K562 (cell line): ENCODE data around the gene HSD17B2. TPM values are rescaled to one million over a fixed set of nuclear protein-coding genes. Genes with fewer than 3 reads are reported as not detected.

Source experiments
- ATAC-seq: fragments of 200-7000 bp; cut with Tn5 transposase; 3 replicates; pipeline ENCODE4 v1.9.1; 2020; ENCODE audit warnings: moderate library complexity
- BruUV-seq: library from RNA; stranded (reverse); fragments of 400-500 nt; replicated peaks from 2 replicates; lab custom pipeline; 2021; lab: Mats Ljungman, UMichigan
- CTCF ChIA-PET: fragments of 300-600 bp; formaldehyde crosslinking; extraction: SDS; loops from one replicate; lab custom pipeline; 2021; ENCODE audit warnings: low intra/inter-chr PET ratio; lab: Yijun Ruan, JAX
- POLR2A ChIA-PET: fragments of 300-600, 350-650 bp; sonication (Branson Sonifier 250); formaldehyde crosslinking; extraction: SDS; loops from one replicate; lab custom pipeline; 2021; ENCODE audit warnings: antibody characterized with exemption, inconsistent platforms; lab: Yijun Ruan, JAX
- DNase-seq, 4 experiments: peaks; one replicate each; pipeline versions ENCODE4 v3.0.0 to v3.0.0-alpha.2; 2011 to 2018; ENCODE audit warnings: low spot score in 3 of 4, mixed read lengths in 3 of 4; ENCODE audit errors: extremely low read depth in 1 of 4
- FAIRE-seq: peaks from 2 replicates; lab custom pipeline; 2011; peaks lifted over from hg19 to GRCh38; lab: Jason Lieb, UNC
- H2AFZ ChIP-seq: 2 replicates; pipeline ENCODE4 v1.6.0; 2011; ENCODE audit warnings: low read depth, low read length, control low read depth, inconsistent platforms
- H3K27ac ChIP-seq: fragments of 200-600 bp; 3 replicates; pipeline ENCODE4 v1.8.0; 2011; ENCODE audit warnings: low read depth, mild to moderate bottlenecking, control low read depth, inconsistent platforms, low read length, moderate library complexity, mixed read lengths; ENCODE audit errors: extremely low read depth
- H3K27me3 ChIP-seq, 2 experiments: fragments of 300-600 bp in 1 of 2; 2 replicates in 1 of 2; 3 replicates in 1 of 2; pipeline versions ENCODE4 v1.6.0 to v1.8.0; 2011; ENCODE audit warnings: inconsistent platforms in 2 of 2, low read length in 2 of 2, mild to moderate bottlenecking in 1 of 2, mixed read lengths in 1 of 2, moderate library complexity in 1 of 2; ENCODE audit not compliant: control insufficient read depth in 2 of 2, insufficient read depth in 2 of 2
- H3K36me3 ChIP-seq: fragments of 300-600 bp; 3 replicates; pipeline ENCODE4 v1.8.0; 2011; ENCODE audit warnings: mild to moderate bottlenecking, low read length, inconsistent platforms; ENCODE audit not compliant: control insufficient read depth, insufficient read depth
- H3K4me1 ChIP-seq, 2 experiments: fragments of 200-600 bp in 1 of 2; replicated peaks in 1 of 2; 2 replicates in 1 of 2; 3 replicates in 1 of 2; pipeline versions ENCODE4 v1.5.1 to v1.8.0; 2011; ENCODE audit warnings: inconsistent platforms in 2 of 2, low read length in 2 of 2, mild to moderate bottlenecking in 1 of 2, mixed read lengths in 1 of 2, moderate library complexity in 1 of 2; ENCODE audit not compliant: control insufficient read depth in 2 of 2, insufficient read depth in 2 of 2
- H3K4me2 ChIP-seq: 2 replicates; pipeline ENCODE4 v1.6.1; 2011; ENCODE audit warnings: low read length, control low read depth, inconsistent platforms, mixed read lengths; ENCODE audit not compliant: insufficient read depth
- H3K4me3 ChIP-seq: fragments of 200-600 bp; sonication (generic), shearing (Covaris generic); 2 replicates; pipeline ENCODE4 v1.5.1; 2016; ENCODE audit warnings: control low read depth, inconsistent platforms
- H3K79me2 ChIP-seq: fragments of 200-600 bp; 3 replicates; pipeline ENCODE4 v1.8.0; 2011; ENCODE audit warnings: low read length, inconsistent platforms; ENCODE audit not compliant: control insufficient read depth, insufficient read depth
- H3K9ac ChIP-seq, 2 experiments: 2 replicates each; pipeline versions ENCODE4 v1.6.0 to v1.6.1; 2011; ENCODE audit warnings: low read depth in 2 of 2, low read length in 2 of 2, control low read depth in 1 of 2, inconsistent platforms in 1 of 2, mild to moderate bottlenecking in 1 of 2, mixed read lengths in 1 of 2; ENCODE audit not compliant: insufficient read depth in 1 of 2
- H3K9me1 ChIP-seq: one replicate; pipeline ENCODE4 v1.6.0; 2011; ENCODE audit warnings: inconsistent platforms, mild to moderate bottlenecking, low read length, moderate library complexity; ENCODE audit not compliant: control insufficient read depth, insufficient read depth
- H3K9me3 ChIP-seq: replicated peaks from 2 replicates; pipeline ENCODE4 v1.5.1; 2011; ENCODE audit warnings: low read depth, low read length, inconsistent platforms; ENCODE audit not compliant: control insufficient read depth, insufficient read depth
- H4K20me1 ChIP-seq: replicated peaks from 2 replicates; pipeline ENCODE4 v1.6.1; 2011; ENCODE audit warnings: low read length, inconsistent platforms, mixed read lengths; ENCODE audit not compliant: control insufficient read depth, insufficient read depth
- BRD4 ChIP-seq: fragments of 200-600 bp; sonication (generic); IDR thresholded peaks from 2 replicates; pipeline ENCODE4 v1.6.1; 2017; ENCODE audit warnings: inconsistent platforms
- KLF16 ChIP-seq: IDR thresholded peaks from 2 replicates; pipeline ENCODE4 v1.6.1; 2016; ENCODE audit warnings: antibody characterized with exemption
- PATZ1 ChIP-seq: fragments of 250-450 bp; sonication (Bioruptor Pico); IDR thresholded peaks from 2 replicates; pipeline ENCODE4 v1.5.0; 2020; ENCODE audit warnings: mild to moderate bottlenecking, borderline replicate concordance
- RAD21 ChIP-seq, 2 experiments: fragments of 250-450 bp in 1 of 2; fragments of 450-650 bp in 1 of 2; sonication (Bioruptor Pico) in 1 of 2; formaldehyde crosslinking in 1 of 2; IDR thresholded peaks in 1 of 2; conservative IDR thresholded peaks in 1 of 2; 2 replicates each; pipeline versions ENCODE4 v1.4.0 to v1.8.0; 2020 to 2022; ENCODE audit warnings: mild to moderate bottlenecking in 2 of 2, moderate library complexity in 1 of 2
- SIN3A ChIP-seq, 2 experiments: fragments of 150-350 bp in 1 of 2; IDR thresholded peaks; 2 replicates each; pipeline ENCODE4 v1.6.1; 2011 to 2016; ENCODE audit warnings: borderline replicate concordance in 2 of 2, low read depth in 2 of 2, low read length in 2 of 2, mild to moderate bottlenecking in 2 of 2, moderate library complexity in 2 of 2; ENCODE audit not compliant: control insufficient read depth in 1 of 2
- TAF7 ChIP-seq: fragments of 450-650 bp; IDR thresholded peaks from 2 replicates; pipeline ENCODE4 v1.6.1; 2016; ENCODE audit warnings: missing genetic modification characterization, missing compliant biosample characterization
- TAL1 ChIP-seq: fragments of 450-650 bp; IDR thresholded peaks from 2 replicates; pipeline ENCODE4 v1.6.1; 2016; ENCODE audit warnings: mild to moderate bottlenecking
- TRIM24 ChIP-seq, 2 experiments: fragments of 450-650 bp; IDR thresholded peaks; 2 replicates each; pipeline ENCODE4 v1.6.1; 2016
- ZNF253 ChIP-seq: fragments of 250-450 bp; sonication (Bioruptor Pico); conservative IDR thresholded peaks from 2 replicates; pipeline ENCODE4 v1.6.1; 2021; ENCODE audit warnings: mild to moderate bottlenecking
- ZNF512 ChIP-seq: IDR thresholded peaks from 2 replicates; pipeline ENCODE4 v1.6.1; 2016; ENCODE audit warnings: missing genetic modification characterization, missing compliant biosample characterization
- WGBS: fragments of 100-300 bp; shearing (Covaris generic); methylation state at CpG from one replicate; pipeline ENCODE4 v1.1.6; 2016; ENCODE audit warnings: low coverage, mixed read lengths; ENCODE audit not compliant: insufficient coverage; ENCODE audit errors: missing lambda C conversion rate; 5-methylcytosine and 5-hydroxymethylcytosine counted together
- in situ Hi-C: fragments of 300-500 bp; cut with MboI; formaldehyde crosslinking; loops from 4 replicates; pipeline ENCODE4 v1.15.0; 2018; ENCODE audit warnings: inconsistent platforms, mixed read lengths
- intact Hi-C: fragments of 100-400 bp; cut with micrococcal nuclease; formaldehyde crosslinking; loops from 2 replicates; pipeline ENCODE4 v1.14.2; 2022
- polyA plus RNA-seq, 8 experiments: library from polyadenylated mRNA; depleted of rRNA in 4 of 8; stranded (reverse) in 5 of 8; unstranded in 3 of 8; fragments of >200 nt; fragmentation: Nextera tagmentation in 2 of 8; fragmentation: Illumina TruSeq in 1 of 8; extraction: Ambion mirVana in 2 of 8; extraction: Trizol in 1 of 8; gene quantifications; 2 replicates each; pipeline versions ENCODE4 v1.2.1 to v1.2.3, GENCODE V29; 2011 to 2014; ENCODE audit warnings: inconsistent platforms in 1 of 8, missing spikeins in 1 of 8
- total RNA-seq, 7 experiments: library from RNA; depleted of rRNA in 6 of 7; stranded (reverse); fragments of >200 nt in 6 of 7; fragmentation: Illumina TruSeq in 2 of 7; extraction: Trizol in 2 of 7; gene quantifications; 2 replicates each; pipeline versions ENCODE4 v1.2.1 to v1.2.3, GENCODE V29; 2011 to 2021; ENCODE audit warnings: low replicate concordance in 1 of 7

HSD17B2 gene
- total and polyA plus RNA-seq, 9 of the 15 experiments (the other 6 are each of a cell fraction or from before 2014, with no cell fraction given): not detected

GRCh38 chr16:82081264-82081663 lies 46.2 kb downstream of the HSD17B2 start:
- in situ Hi-C loops (no loop called here), intact Hi-C loops (no loop called here)
- Histone ChIP-seq H3K4me3 (no peak overlapping the region), H3K27me3 (no peaks in the 10 kb centered on the region), H3K9me1 (no peaks in the 10 kb centered on the region), H3K79me2 (no peaks in the 10 kb centered on the region), H3K36me3 (no peaks in the 10 kb centered on the region), H2AFZ (no peak overlapping the region), H3K4me2 (no peak overlapping the region), H3K27ac (no peak overlapping the region), H3K4me1 (no peaks in the 10 kb centered on the region), H3K9me3 (no peaks in the 10 kb centered on the region), H3K9ac (no peak overlapping the region), H4K20me1 (no peaks in the 10 kb centered on the region)
- no peak for ATAC-seq
- BruUV-seq: no TSS peak
- no peak for DNase-seq
- FAIRE-seq: no peak
- POLR2A ChIA-PET: no interaction called here
- 0% methylated on average over 3 of the region's 3 CpGs for WGBS
- CTCF ChIA-PET: no interaction called here
- TF ChIP-seq ZNF253 (no peak), TAF7 (no peak), RAD21 (CRISPR knock-in tag; conservative IDR thresholded peaks at IDR 0.05 in 1 of 2, IDR thresholded peaks at IDR 0.05 in 1 of 2) (no peak), SIN3A (IDR thresholded peaks at IDR 0.05; ENCODE audit: borderline replicate concordance in 2 of 2, control insufficient read depth in 1 of 2, low read depth in 2 of 2, low read length in 2 of 2) (no peak), TRIM24 (IDR thresholded peaks at IDR 0.05) (no peak), ZNF512 (tag) (no peak), BRD4 (no peak), PATZ1 (CRISPR knock-in tag) (no peak), KLF16 (no peak), TAL1 (no peak)
